GM21367 (cell line): ENCODE results near the gene NEK8.
"Not testable (repeated sequence)": the region's sequence is repeated elsewhere in the genome, so short reads cannot be mapped to it uniquely, and the experiment has no call there.

Source experiments
- ATAC-seq: cut with Tn5 transposase; IDR thresholded peaks from one replicate; pipeline ENCODE4 v1.9.1; 2021; ENCODE audit not compliant: unreplicated experiment

The NEK8 gene

DNA sequence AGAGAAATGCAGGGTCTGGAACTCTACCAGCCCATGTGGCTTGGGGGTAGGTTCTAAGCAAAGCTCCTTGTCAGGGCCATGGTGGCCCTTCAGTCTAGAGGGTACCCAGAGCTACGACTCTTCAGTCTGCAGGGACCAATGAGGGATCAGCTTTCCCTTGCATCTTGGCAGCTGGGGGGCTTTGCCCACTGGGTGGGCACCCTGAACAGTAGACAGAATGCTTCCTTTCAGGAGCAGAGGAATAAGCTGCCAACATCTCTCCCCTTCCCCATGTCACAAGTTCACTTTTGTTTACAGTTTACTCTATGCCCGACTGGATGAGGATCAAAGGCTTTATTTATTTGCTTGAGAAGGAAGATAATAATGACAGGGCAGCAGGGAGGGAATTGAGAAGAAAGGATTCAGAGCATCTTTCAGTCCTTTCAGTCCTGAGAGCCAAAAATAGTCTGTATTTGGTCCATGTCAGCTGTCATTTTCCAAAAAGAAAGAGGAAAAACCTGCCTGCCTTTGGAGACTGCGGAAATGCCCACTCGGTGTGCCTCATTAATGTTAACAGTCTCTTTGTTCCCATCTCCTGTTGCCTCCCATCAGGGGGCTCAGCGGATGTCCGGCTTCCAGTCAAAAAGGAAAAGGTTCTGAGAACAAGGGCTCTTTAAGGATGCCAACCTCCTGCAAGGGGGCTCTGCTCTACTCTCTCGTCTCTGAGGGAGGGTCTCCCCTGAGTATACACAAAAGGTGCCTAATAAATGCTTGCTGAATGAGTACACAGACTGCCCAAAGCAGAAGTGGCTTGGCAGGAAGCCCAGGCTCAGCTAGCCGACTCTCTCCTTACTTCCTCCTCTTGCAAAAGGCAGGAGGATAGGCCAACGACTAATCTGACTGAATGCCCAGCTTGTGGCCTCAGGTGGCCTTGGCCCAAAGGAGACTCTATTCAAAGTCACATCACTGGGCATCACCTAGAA is 32.3 kb downstream of the NEK8 start:
- ATAC-seq: no peak

DNA sequence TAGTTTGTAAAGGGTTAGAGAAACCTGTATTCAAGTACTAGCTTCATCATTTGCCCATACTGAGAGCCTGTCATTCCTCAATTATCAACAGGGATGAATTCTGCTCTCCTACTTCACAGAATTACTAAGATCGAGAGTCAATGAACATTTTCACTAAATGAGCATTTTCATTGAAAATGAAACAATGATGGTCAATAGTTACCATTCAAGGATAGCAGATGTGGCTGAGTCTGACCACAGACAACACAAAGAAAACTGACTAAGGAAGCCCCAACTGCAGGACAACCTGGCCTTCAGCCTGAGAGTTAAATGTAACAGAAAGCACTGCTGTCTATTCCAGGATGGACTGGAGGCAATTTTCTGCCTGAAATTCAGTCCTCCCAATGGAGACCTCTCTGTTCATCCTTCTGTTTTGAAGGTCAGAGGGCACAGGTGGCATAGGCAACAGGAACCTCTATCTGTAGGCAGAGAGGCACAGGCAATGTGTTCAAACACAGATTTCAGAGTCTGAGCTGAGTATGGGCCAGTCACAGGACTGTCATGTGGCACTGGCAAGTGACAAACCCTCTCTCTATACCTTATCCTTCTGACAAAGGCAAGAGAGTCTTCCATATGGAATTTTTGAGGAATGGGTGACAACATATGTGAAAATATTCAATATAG is 34.7 kb downstream of the NEK8 start:
- ATAC-seq: no peak

DNA sequence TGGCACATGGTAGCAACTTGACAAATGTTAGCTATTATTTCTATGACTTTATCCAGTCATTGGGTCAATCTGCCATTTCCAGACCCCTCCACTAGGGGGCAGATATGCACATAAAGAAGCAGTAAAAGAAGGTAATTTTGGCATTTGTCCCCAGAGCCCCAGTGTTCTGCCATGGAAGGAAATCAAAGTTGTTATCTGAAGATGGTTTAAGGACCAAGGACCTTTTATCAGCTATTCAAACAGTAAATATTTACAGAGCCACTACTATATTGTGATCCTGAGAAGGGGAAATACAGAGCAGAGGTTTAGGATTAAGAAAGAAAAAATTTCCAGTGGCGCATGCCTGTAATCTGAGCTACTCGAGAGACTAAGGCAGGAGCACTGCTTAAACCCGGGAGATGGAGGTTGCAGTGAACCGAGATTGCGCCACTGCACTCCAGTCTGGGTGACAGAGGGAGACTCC is 35.2 kb downstream of the NEK8 start:
- no peak for ATAC-seq

DNA sequence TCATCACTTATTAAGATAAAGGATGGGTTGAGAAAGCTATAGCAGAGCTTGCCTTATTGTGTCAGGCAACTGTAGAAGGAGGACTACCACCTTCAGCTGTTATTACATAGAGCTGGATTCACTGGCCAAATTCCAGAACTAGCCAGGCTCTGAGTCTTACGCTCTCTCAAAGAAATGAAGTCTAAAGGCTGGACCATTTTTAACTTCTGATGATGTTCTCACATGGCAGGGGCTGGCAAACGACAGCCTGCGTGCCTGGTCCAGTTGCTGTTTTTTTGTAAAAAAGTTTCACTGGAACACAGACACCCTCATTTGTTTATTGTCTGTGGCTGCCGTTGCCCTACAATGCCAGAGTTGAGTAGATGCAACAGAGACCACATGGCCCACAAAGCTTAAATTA is 36.5 kb downstream of the NEK8 start:
- no peak for ATAC-seq

DNA sequence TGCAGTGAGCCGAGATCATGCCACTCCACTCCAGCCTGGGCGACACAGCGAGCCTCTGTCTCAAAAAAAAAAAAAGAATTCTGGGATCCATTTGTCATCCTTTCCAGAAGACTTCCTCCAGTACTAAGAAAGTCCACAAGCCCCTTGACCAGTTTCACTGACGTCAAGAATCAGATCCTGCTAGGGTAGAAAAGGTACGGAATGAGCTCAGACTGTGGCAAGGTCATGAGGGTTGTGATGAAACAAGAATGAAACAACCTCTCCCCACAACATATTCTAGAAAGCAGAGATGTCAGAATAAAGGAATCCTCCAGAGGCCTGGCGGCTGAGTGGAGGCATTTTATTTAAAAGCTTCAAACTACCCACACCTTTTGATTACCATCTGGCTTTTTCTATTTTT is 45.1 kb downstream of the NEK8 start:
- ATAC-seq: no peak

DNA sequence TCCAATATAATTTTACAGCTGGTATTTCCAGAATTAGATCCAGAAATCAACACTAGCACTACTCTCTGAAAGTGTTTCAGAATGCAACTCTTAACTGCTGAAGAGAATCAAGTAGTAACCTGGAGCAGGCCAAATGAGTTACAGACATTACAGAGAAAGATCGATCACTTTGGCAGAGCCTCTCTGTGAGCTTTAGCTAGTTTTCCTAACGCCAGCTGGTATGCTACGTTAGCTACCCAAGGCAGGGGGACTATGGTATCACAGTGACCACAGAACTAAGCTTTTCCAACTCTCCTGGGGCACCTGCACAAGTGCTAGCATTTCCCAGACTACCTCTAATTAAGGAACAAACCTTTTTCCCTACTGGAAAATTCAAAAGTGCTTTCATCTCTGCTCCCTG is 45.6 kb downstream of the NEK8 start:
- ATAC-seq: no peak

DNA sequence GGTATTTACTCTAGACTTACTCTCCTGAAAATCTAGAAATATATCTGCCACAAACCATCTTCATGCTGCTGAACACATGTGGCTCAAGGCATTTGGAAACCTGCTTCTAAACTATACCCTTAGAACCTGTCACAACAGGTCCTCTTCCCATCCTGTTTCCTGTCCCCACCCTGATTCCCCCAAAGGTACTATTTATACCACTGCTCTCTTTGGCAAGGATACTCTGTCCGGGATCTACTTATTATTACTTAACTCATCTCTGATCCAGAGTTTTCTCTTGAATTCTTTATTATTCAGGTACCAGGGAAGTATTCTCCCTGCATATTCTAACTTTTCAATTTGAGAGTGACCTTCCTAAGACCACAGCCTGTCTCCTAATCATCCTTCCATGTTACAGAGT is 48.6 kb downstream of the NEK8 start:
- ATAC-seq: no peak

DNA sequence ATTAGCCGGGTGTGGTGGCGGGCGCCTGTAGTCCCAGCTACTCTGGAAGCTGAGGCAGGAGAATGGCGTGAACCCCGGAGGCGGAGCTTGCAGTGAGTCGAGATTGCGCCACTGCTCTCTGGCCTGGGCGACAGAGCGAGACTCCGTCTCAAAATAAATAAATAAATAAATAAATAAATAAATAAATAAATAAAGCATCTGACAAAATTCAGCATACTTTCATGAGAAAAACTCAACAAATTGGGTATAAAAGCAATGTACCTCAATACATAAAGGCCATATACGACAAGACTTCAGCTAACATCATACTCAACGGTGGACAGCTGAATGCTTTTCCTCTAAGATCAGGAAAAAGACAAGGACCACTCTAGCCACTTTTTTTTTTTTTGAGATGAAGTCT is 51.0 kb downstream of the NEK8 start:
- not testable (repeated sequence) for ATAC-seq

DNA sequence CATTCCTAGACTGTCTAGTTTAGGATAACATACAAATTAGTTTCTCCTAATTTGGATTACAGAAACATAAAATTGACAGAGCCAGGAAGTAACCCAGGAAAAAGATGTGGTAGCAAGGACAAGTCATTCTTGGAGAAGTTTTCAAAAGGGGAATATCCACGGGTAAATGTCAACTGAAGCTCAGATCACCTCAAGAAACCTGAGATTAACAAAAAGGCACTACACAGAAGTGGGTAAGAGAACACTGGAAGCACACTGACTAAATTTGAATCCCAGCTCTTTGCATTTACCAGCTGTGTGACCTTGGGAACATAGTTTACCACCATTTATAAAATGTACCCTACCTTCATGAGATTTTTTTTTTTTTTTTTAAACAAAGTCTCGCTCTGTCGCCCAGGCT is 54.6 kb downstream of the NEK8 start:
- ATAC-seq: no peak

DNA sequence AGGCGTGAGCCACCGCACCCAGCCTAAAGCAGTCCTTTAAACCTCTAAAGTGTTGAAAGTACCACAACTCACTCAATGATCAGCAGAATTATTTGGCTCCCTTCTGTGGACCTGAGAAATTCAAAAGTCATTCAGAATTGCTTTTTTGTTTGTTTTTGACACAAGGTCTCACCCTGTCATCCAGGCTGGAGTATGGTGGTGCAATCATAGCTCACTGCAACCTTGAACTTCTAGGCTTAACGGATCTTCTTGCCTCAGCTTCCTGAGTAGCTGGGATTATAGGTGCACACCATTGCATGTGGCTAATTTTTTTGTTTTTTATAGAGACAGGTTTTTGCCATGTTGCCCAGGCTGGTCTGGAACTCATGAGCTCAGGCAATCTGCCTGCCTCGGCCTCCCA is 59.5 kb downstream of the NEK8 start:
- ATAC-seq: no peak
